Thoracic aorta (tissue), 2 donors: ENCODE measurements around the gene SLC36A3. TPM values are rescaled to one million over a fixed set of nuclear protein-coding genes. Genes with fewer than 3 reads are reported as not detected.

Experiments
- ATAC-seq: fragments of 150-250 bp; one replicate; pipeline ENCODE4 v1.8.0; 2017; ENCODE audit warnings: low read depth; ENCODE audit not compliant: insufficient number of reproducible peaks, low FRiP score
- DNase-seq: peaks from one replicate; pipeline ENCODE4 v3.0.0-alpha.2; 2020; ENCODE audit warnings: low spot score
- H3K27ac ChIP-seq, 2 donors: fragments of 200-600 bp; sonication (generic); 1 replicate in 1 of 2; 2 replicates in 1 of 2; pipeline ENCODE4 v1.5.1; 2016; ENCODE audit warnings: mild to moderate bottlenecking in 2 of 2, moderate library complexity in 2 of 2
- H3K27me3 ChIP-seq: fragments of 200-600 bp; sonication (generic); replicated peaks from 2 replicates; pipeline ENCODE4 v1.6.0; 2016; ENCODE audit warnings: mild to moderate bottlenecking; ENCODE audit not compliant: insufficient read depth
- H3K36me3 ChIP-seq: fragments of 200-600 bp; sonication (generic); one replicate; pipeline ENCODE4 v1.5.1; 2016
- H3K4me1 ChIP-seq, 2 donors: fragments of 200-600 bp; sonication (generic); 1 replicate in 1 of 2; 2 replicates in 1 of 2; pipeline versions ENCODE4 v1.5.1 to v1.6.0; 2016; ENCODE audit warnings: low read depth in 2 of 2, mild to moderate bottlenecking in 1 of 2; ENCODE audit not compliant: control insufficient read depth in 1 of 2
- H3K4me3 ChIP-seq: fragments of 200-600 bp; sonication (generic); 2 replicates; pipeline ENCODE4 v1.5.1; 2016; ENCODE audit warnings: mild to moderate bottlenecking
- H3K9me3 ChIP-seq: fragments of 200-600 bp; sonication (generic); 2 replicates; pipeline ENCODE4 v1.5.1; 2016
- total RNA-seq, 2 donors: library from RNA; depleted of rRNA; stranded (reverse); fragments of >200 nt; gene quantifications; one replicate each; pipeline versions ENCODE4 v1.1.0 to v1.2.3, GENCODE V29; 2016
- TF ChIP-seq, protein P1 (sequence below): fragments of 200-600 bp; sonication (generic); IDR thresholded peaks from one replicate; pipeline ENCODE4 v1.5.1; 2019; ENCODE audit warnings: antibody characterized with exemption

The SLC36A3 gene
- total RNA-seq, 2 donors from 2014 or later, result not detected

- DNase-seq (no peak), ATAC-seq (no peak)
- Histone ChIP-seq H3K4me3 (no peak overlapping the region), H3K27ac (no peak overlapping the region), H3K4me1 (peaks cover 0 to 3% of the 10 kb centered on the region in 2 donors), H3K27me3 (no peaks in the 10 kb centered on the region), H3K36me3 (peaks cover 22% of the 10 kb centered on the region), H3K9me3 (no peaks in the 10 kb centered on the region)
- TF ChIP-seq, protein P1, sequence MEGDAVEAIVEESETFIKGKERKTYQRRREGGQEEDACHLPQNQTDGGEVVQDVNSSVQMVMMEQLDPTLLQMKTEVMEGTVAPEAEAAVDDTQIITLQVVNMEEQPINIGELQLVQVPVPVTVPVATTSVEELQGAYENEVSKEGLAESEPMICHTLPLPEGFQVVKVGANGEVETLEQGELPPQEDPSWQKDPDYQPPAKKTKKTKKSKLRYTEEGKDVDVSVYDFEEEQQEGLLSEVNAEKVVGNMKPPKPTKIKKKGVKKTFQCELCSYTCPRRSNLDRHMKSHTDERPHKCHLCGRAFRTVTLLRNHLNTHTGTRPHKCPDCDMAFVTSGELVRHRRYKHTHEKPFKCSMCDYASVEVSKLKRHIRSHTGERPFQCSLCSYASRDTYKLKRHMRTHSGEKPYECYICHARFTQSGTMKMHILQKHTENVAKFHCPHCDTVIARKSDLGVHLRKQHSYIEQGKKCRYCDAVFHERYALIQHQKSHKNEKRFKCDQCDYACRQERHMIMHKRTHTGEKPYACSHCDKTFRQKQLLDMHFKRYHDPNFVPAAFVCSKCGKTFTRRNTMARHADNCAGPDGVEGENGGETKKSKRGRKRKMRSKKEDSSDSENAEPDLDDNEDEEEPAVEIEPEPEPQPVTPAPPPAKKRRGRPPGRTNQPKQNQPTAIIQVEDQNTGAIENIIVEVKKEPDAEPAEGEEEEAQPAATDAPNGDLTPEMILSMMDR, result no peak
Measured at GRCh38 chr5:151262532-151262931, 41.0 kb downstream of the SLC36A3 start.

DNA sequence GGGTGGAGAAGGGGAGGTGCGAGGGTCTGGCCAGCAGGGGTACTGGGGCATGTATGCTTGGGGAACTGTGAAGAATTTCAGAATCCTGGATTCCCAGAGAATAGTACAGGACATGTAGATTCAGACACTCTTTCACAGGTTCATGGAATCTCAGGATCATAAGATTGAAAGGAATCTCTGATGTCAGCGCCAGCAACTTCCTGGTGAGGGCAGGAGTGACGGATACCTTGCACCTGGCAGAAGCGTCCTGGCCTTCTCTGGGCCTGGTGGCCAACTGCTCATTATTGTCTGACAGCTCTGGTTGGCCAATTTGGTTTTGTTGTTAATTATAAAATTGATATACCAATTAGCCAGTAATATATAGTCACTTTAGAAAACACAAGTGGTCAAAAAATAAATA, 43.6 kb downstream of the SLC36A3 start:
- peaks cover 3 to 7% of the 10 kb centered on the region in 2 donors for H3K4me1 ChIP-seq
- H3K9me3 ChIP-seq, result no peaks in the 10 kb centered on the region
- H3K27ac ChIP-seq, result no peak overlapping the region
- H3K27me3 ChIP-seq, result no peaks in the 10 kb centered on the region
- H3K4me3 ChIP-seq, result no peak overlapping the region
- DNase-seq (no peak), ATAC-seq (no peak)
- H3K36me3 ChIP-seq, result peaks cover 12% of the 10 kb centered on the region
- TF ChIP-seq, protein P1, result no peak

GRCh38 chr5:151258816-151259215, 44.8 kb downstream of the SLC36A3 start:
- H3K27ac ChIP-seq, result no peak overlapping the region
- H3K9me3 ChIP-seq, result no peaks in the 10 kb centered on the region
- ATAC-seq (no peak), DNase-seq (no peak)
- TF ChIP-seq, protein P1, result no peak
- H3K27me3 ChIP-seq, result no peaks in the 10 kb centered on the region
- peaks cover 8 to 18% of the 10 kb centered on the region in 2 donors for H3K4me1 ChIP-seq
- H3K36me3 ChIP-seq, result peaks cover 12% of the 10 kb centered on the region
- H3K4me3 ChIP-seq, result no peak overlapping the region

DNA sequence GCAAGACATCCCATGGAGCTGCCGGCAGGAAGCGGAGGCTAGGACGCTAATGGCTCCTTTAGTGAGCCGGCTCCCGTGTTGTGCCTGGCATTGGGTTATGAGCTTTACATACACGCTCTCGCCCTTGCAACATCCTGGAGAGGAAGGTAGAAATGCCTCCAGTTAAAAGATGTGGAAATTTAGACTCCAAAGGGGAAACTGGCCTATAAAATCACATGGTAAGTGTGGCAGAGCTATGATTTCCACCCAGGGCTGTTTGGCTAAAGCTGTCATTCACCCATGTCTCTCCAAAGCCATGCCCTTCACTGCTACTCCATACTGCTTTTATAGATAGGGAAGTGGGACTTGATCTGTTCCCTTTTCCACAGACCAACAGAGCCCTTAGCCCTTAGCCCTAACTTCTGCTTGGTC, 45.4 kb downstream of the SLC36A3 start:
- H3K4me3 ChIP-seq, result no peak overlapping the region
- H3K36me3 ChIP-seq, result peaks cover 12% of the 10 kb centered on the region
- ATAC-seq, result peak; percentile 14
- no peaks in the 10 kb centered on the region for H3K27me3 ChIP-seq
- H3K27ac ChIP-seq, result no peak overlapping the region
- no peak for DNase-seq
- no peaks in the 10 kb centered on the region for H3K9me3 ChIP-seq
- TF ChIP-seq, protein P1, result no peak
- H3K4me1 ChIP-seq, result peaks cover 13 to 24% of the 10 kb centered on the region in 2 donors

DNA sequence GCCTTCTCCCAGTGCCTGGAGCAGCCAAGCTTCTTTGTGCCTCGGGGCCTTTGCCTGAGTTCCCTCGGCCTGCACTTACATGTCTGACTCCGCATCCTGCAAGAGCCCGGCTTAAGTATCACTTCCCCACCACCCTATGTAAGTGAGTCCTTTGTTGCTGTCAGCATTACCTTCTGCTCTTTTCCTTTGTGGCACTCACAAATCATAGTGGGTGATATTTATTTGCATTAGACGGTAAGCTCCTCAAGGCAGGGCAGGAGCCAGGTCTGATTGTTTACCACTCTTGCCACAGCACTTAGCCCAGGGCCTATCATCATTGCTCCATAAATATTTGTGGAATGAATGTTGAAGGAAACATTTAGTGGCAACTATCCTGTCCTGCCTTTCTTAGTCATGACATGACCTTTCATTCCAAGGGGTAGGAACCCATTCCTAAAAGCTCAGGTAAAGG, 45.8 kb downstream of the SLC36A3 start:
- Histone ChIP-seq H3K27ac (no peak overlapping the region), H3K4me3 (no peak overlapping the region), H3K27me3 (no peaks in the 10 kb centered on the region), H3K36me3 (peaks cover 12% of the 10 kb centered on the region), H3K4me1 (peaks cover 13 to 24% of the 10 kb centered on the region in 2 donors), H3K9me3 (no peaks in the 10 kb centered on the region)
- DNase-seq (no peak), ATAC-seq (no peak)
- TF ChIP-seq, protein P1, result no peak
